ENCODE data around the gene COX7B2.

- TF ChIP-seq HOXA5 (CRISPR knock-in tag; IDR thresholded peaks at IDR 0.05) (no peak), NCOA1 (CRISPR knock-in tag; IDR thresholded peaks at IDR 0.05) (no peak), BRCA1 (CRISPR knock-in tag; IDR thresholded peaks at IDR 0.05) (no peak), NR1H2 (CRISPR knock-in tag; IDR thresholded peaks at IDR 0.05; ENCODE audit: borderline replicate concordance, low read depth) (no peak), ZNF768 (CRISPR knock-in tag; IDR thresholded peaks at IDR 0.05) (no peak), ZNF430 (CRISPR knock-in tag; IDR thresholded peaks at IDR 0.05) (no peak), SMARCE1 (IDR thresholded peaks at IDR 0.05; ENCODE audit: borderline replicate concordance) (no peak)
- TF ChIP-seq, protein P1, sequence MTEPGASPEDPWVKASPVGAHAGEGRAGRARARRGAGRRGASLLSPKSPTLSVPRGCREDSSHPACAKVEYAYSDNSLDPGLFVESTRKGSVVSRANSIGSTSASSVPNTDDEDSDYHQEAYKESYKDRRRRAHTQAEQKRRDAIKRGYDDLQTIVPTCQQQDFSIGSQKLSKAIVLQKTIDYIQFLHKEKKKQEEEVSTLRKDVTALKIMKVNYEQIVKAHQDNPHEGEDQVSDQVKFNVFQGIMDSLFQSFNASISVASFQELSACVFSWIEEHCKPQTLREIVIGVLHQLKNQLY (CRISPR knock-in tag; IDR thresholded peaks at IDR 0.05) = no peak
- TF ChIP-seq, protein P2, sequence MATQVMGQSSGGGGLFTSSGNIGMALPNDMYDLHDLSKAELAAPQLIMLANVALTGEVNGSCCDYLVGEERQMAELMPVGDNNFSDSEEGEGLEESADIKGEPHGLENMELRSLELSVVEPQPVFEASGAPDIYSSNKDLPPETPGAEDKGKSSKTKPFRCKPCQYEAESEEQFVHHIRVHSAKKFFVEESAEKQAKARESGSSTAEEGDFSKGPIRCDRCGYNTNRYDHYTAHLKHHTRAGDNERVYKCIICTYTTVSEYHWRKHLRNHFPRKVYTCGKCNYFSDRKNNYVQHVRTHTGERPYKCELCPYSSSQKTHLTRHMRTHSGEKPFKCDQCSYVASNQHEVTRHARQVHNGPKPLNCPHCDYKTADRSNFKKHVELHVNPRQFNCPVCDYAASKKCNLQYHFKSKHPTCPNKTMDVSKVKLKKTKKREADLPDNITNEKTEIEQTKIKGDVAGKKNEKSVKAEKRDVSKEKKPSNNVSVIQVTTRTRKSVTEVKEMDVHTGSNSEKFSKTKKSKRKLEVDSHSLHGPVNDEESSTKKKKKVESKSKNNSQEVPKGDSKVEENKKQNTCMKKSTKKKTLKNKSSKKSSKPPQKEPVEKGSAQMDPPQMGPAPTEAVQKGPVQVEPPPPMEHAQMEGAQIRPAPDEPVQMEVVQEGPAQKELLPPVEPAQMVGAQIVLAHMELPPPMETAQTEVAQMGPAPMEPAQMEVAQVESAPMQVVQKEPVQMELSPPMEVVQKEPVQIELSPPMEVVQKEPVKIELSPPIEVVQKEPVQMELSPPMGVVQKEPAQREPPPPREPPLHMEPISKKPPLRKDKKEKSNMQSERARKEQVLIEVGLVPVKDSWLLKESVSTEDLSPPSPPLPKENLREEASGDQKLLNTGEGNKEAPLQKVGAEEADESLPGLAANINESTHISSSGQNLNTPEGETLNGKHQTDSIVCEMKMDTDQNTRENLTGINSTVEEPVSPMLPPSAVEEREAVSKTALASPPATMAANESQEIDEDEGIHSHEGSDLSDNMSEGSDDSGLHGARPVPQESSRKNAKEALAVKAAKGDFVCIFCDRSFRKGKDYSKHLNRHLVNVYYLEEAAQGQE (IDR thresholded peaks at IDR 0.05; ENCODE audit: borderline replicate concordance in 1 of 2, low read depth in 1 of 2, low read length in 2 of 2) = no peak
These were observed 91.2 kb downstream of the COX7B2 start for GRCh38 chr4:46817806-46818205.

All from HepG2 (cell line).